Suprapubic skin (tissue), 4 donors: Measurements from ENCODE around the gene GAB4. TPM values are rescaled to one million over a fixed set of nuclear protein-coding genes. Genes with fewer than 3 reads are reported as not detected.

Experiments used
- DNase-seq, 2 donors: peaks; one replicate each; pipeline ENCODE4 v3.0.0-alpha.2; 2019; ENCODE audit warnings: low spot score in 2 of 2
- H3K27ac ChIP-seq: fragments of 200-600 bp; sonication (generic); one replicate; pipeline ENCODE4 v1.5.1; 2019
- H3K27me3 ChIP-seq: fragments of 200-600 bp; sonication (generic); one replicate; pipeline ENCODE4 v1.5.1; 2019
- H3K36me3 ChIP-seq: fragments of 200-600 bp; sonication (generic); one replicate; pipeline ENCODE4 v1.5.1; 2019
- H3K4me1 ChIP-seq: fragments of 200-600 bp; sonication (generic); one replicate; pipeline ENCODE4 v1.5.1; 2019
- H3K4me3 ChIP-seq: fragments of 200-600 bp; sonication (generic); one replicate; pipeline ENCODE4 v1.5.1; 2019; ENCODE audit warnings: mild to moderate bottlenecking
- H3K9me3 ChIP-seq: fragments of 200-600 bp; sonication (generic); one replicate; pipeline ENCODE4 v1.5.1; 2019
- CTCF ChIP-seq, 2 donors: fragments of 200-600 bp in 1 of 2; fragments of 450-650 bp in 1 of 2; sonication (generic) in 1 of 2; IDR thresholded peaks; one replicate each; pipeline ENCODE4 v1.5.1; 2016 to 2019; ENCODE audit warnings: antibody characterized with exemption in 2 of 2, mild to moderate bottlenecking in 1 of 2, moderate library complexity in 1 of 2
- EP300 ChIP-seq: sonication (generic); formaldehyde crosslinking; IDR thresholded peaks from one replicate; pipeline ENCODE4 v1.6.1; 2017; ENCODE audit warnings: antibody characterized with exemption
- POLR2A ChIP-seq, 2 donors: fragments of 450-650 bp; IDR thresholded peaks; one replicate each; pipeline ENCODE4 v1.6.1; 2017; ENCODE audit warnings: antibody characterized with exemption in 2 of 2, mild to moderate bottlenecking in 2 of 2, moderate library complexity in 2 of 2
- POLR2AphosphoS5 ChIP-seq, 3 donors: sonication (generic); formaldehyde crosslinking; IDR thresholded peaks; one replicate each; pipeline ENCODE4 v1.6.1; 2017; ENCODE audit warnings: antibody characterized with exemption in 3 of 3
- WGBS: methylation state at CpG from one replicate; pipeline ENCODE4 v1.1.5; 2018; 5-methylcytosine and 5-hydroxymethylcytosine counted together
- total RNA-seq, 4 donors: library from RNA; depleted of rRNA; stranded (reverse); fragments of >200 nt; gene quantifications; one replicate each; pipeline ENCODE4 v1.1.0, GENCODE V29; 2016

Gene GAB4
- total RNA-seq, 4 donors from 2014 or later: 0.21 to 0.32 TPM; not detected in 2

- no peaks in the 10 kb centered on the region for H3K9me3 ChIP-seq
- no peak overlapping the region for H3K4me3 ChIP-seq
- no peak overlapping the region for H3K27ac ChIP-seq
- H3K36me3 ChIP-seq: no peaks in the 10 kb centered on the region
- DNase-seq: no peak
- H3K4me1 ChIP-seq: no peaks in the 10 kb centered on the region
- no peaks in the 10 kb centered on the region for H3K27me3 ChIP-seq
- TF ChIP-seq CTCF (IDR thresholded peaks at IDR 0.05) (no peak), EP300 (no peak)
- 90% methylated on average over 2 of the region's 2 CpGs for WGBS
Measured at GRCh38 chr22:16958475-16958874, 49.5 kb downstream of the GAB4 start.

GRCh38 chr22:16957781-16958180 is 50.2 kb downstream of the GAB4 start:
- Histone ChIP-seq H3K4me3 (no peak overlapping the region), H3K27ac (no peak overlapping the region), H3K36me3 (no peaks in the 10 kb centered on the region), H3K9me3 (no peaks in the 10 kb centered on the region), H3K27me3 (no peaks in the 10 kb centered on the region), H3K4me1 (no peaks in the 10 kb centered on the region)
- WGBS: 98% methylated on average over 5 of the region's 7 CpGs
- no peak for DNase-seq
- TF ChIP-seq POLR2A (IDR thresholded peaks at IDR 0.05): no peak

GRCh38 chr22:16956290-16956689 is 51.7 kb downstream of the GAB4 start:
- Histone ChIP-seq H3K27me3 (no peaks in the 10 kb centered on the region), H3K4me1 (no peaks in the 10 kb centered on the region), H3K4me3 (no peak overlapping the region), H3K36me3 (no peaks in the 10 kb centered on the region), H3K9me3 (no peaks in the 10 kb centered on the region), H3K27ac (no peak overlapping the region)
- DNase-seq: no peak
- 49% methylated on average over 3 of the region's 6 CpGs for WGBS
- TF ChIP-seq EP300 (no peak), POLR2AphosphoS5 (IDR thresholded peaks at IDR 0.05) (no peak), POLR2A (IDR thresholded peaks at IDR 0.05) (no peak), CTCF (IDR thresholded peaks at IDR 0.05) (no peak)

GRCh38 chr22:16955678-16956210 is 52.3 kb downstream of the GAB4 start:
- H3K4me3 ChIP-seq: no peak overlapping the region
- TF ChIP-seq CTCF (IDR thresholded peaks at IDR 0.05): no peak
- no peak for TF ChIP-seq POLR2A (IDR thresholded peaks at IDR 0.05)
- TF ChIP-seq POLR2AphosphoS5 (IDR thresholded peaks at IDR 0.05): no peak
- TF ChIP-seq EP300: no peak
- H3K4me1 ChIP-seq: no peaks in the 10 kb centered on the region
- H3K9me3 ChIP-seq: no peaks in the 10 kb centered on the region
- 71% methylated on average over 2 of the region's 2 CpGs for WGBS
- DNase-seq: no peak
- no peak overlapping the region for H3K27ac ChIP-seq
- no peaks in the 10 kb centered on the region for H3K27me3 ChIP-seq
- H3K36me3 ChIP-seq: no peaks in the 10 kb centered on the region

GRCh38 chr22:16955081-16955480 is 52.9 kb downstream of the GAB4 start:
- WGBS: 83% methylated on average over 5 of the region's 5 CpGs
- H3K27ac ChIP-seq: no peak overlapping the region
- no peak for TF ChIP-seq POLR2AphosphoS5 (IDR thresholded peaks at IDR 0.05)
- TF ChIP-seq CTCF (IDR thresholded peaks at IDR 0.05): no peak
- no peak for TF ChIP-seq EP300
- no peak for TF ChIP-seq POLR2A (IDR thresholded peaks at IDR 0.05)
- H3K9me3 ChIP-seq: no peaks in the 10 kb centered on the region
- no peaks in the 10 kb centered on the region for H3K4me1 ChIP-seq
- no peaks in the 10 kb centered on the region for H3K27me3 ChIP-seq
- H3K4me3 ChIP-seq: no peak overlapping the region
- DNase-seq: no peak
- H3K36me3 ChIP-seq: no peaks in the 10 kb centered on the region

GRCh38 chr22:16954060-16954403 is 54.0 kb downstream of the GAB4 start:
- no peak for DNase-seq
- H3K27me3 ChIP-seq: no peaks in the 10 kb centered on the region
- no peak for TF ChIP-seq CTCF (IDR thresholded peaks at IDR 0.05)
- TF ChIP-seq POLR2A (IDR thresholded peaks at IDR 0.05): no peak
- no peak for TF ChIP-seq POLR2AphosphoS5 (IDR thresholded peaks at IDR 0.05)
- no peak for TF ChIP-seq EP300
- no peak overlapping the region for H3K27ac ChIP-seq
- 90% methylated on average over 5 of the region's 5 CpGs for WGBS
- H3K4me1 ChIP-seq: peaks cover 8% of the 10 kb centered on the region
- H3K4me3 ChIP-seq: no peak overlapping the region
- no peaks in the 10 kb centered on the region for H3K36me3 ChIP-seq
- no peaks in the 10 kb centered on the region for H3K9me3 ChIP-seq
